A673 (cell line): ENCODE measurements around the gene PDCL3. TPM values are rescaled to one million over a fixed set of nuclear protein-coding genes. Genes with fewer than 3 reads are reported as not detected.

Source experiments
- BruUV-seq: library from RNA; stranded (reverse); fragments of 400-500 nt; replicated peaks from 2 replicates; lab custom pipeline; 2021; lab: Mats Ljungman, UMichigan
- CTCF ChIA-PET: fragments of 300-600 bp; sonication (Branson Sonifier 250); formaldehyde crosslinking; loops from one replicate; lab custom pipeline; 2022; ENCODE audit warnings: antibody characterized with exemption; lab: Charles Lee
- POLR2A ChIA-PET: fragments of 300-600 bp; sonication (Branson Sonifier 250); formaldehyde crosslinking; loops from one replicate; lab custom pipeline; 2022; ENCODE audit warnings: antibody characterized with exemption; ENCODE audit not compliant: low non-redundant PET; lab: Charles Lee
- DNase-seq: peaks from one replicate; pipeline ENCODE4 v3.0.0-alpha.2; 2015; ENCODE audit warnings: low spot score
- H3K27ac ChIP-seq: fragments of 200-600 bp; sonication (generic); 2 replicates; pipeline ENCODE4 v1.5.1; 2016; ENCODE audit warnings: mixed run types, low read depth, mild to moderate bottlenecking, mixed read lengths, antibody characterized with exemption, low read length; ENCODE audit not compliant: poor library complexity, severe bottlenecking
- H3K27me3 ChIP-seq: fragments of 200-600 bp; sonication (generic); replicated peaks from 2 replicates; pipeline ENCODE4 v1.6.1; 2017; ENCODE audit warnings: mixed run types, low read depth, mild to moderate bottlenecking, mixed read lengths, antibody characterized with exemption, low read length; ENCODE audit not compliant: insufficient read depth, poor library complexity
- H3K36me3 ChIP-seq: fragments of 200-600 bp; sonication (generic); 2 replicates; pipeline ENCODE4 v1.6.1; 2016; ENCODE audit warnings: mixed run types, mild to moderate bottlenecking, mixed read lengths, antibody characterized with exemption, low read length; ENCODE audit not compliant: insufficient read depth, poor library complexity, severe bottlenecking
- H3K4me1 ChIP-seq: fragments of 200-600 bp; sonication (generic); 2 replicates; pipeline ENCODE4 v1.6.1; 2017; ENCODE audit warnings: mixed run types, mild to moderate bottlenecking, mixed read lengths, antibody characterized with exemption, low read length; ENCODE audit not compliant: insufficient read depth, poor library complexity, severe bottlenecking
- H3K4me3 ChIP-seq: fragments of 200-600 bp; sonication (generic); 2 replicates; pipeline ENCODE4 v1.5.1; 2016; ENCODE audit warnings: low read depth, mixed run types, mild to moderate bottlenecking, mixed read lengths, low read length; ENCODE audit not compliant: poor library complexity, severe bottlenecking
- H3K9me3 ChIP-seq: fragments of 200-600 bp; sonication (generic); 2 replicates; pipeline ENCODE4 v1.6.1; 2016; ENCODE audit warnings: mixed run types, low read depth, mild to moderate bottlenecking, mixed read lengths, antibody characterized with exemption, low read length; ENCODE audit not compliant: poor library complexity, severe bottlenecking
- CTCF ChIP-seq: fragments of 300-800, 200-600 bp; sonication (generic); conservative IDR thresholded peaks from 2 replicates; pipeline ENCODE4 v1.5.1; 2017; ENCODE audit warnings: low read depth, mild to moderate bottlenecking, antibody characterized with exemption, low read length, moderate library complexity, mixed read lengths
- EZH2 ChIP-seq: fragments of 200-600 bp; sonication (generic); IDR thresholded peaks from 2 replicates; pipeline ENCODE4 v1.6.1; 2017; ENCODE audit warnings: borderline replicate concordance, low read depth, mild to moderate bottlenecking, mixed read lengths, antibody characterized with exemption, low read length; ENCODE audit not compliant: poor library complexity, severe bottlenecking
- intact Hi-C: fragments of 100-400 bp; cut with micrococcal nuclease; formaldehyde crosslinking; loops from one replicate; pipeline ENCODE4 v1.10.0; 2022; ENCODE audit not compliant: unreplicated experiment
- total RNA-seq: library from RNA; stranded (reverse); gene quantifications from 2 replicates; pipeline ENCODE4 v1.2.3, GENCODE V29; 2021

The PDCL3 gene
- total RNA-seq, 1 experiment from 2014 or later = 37.6 TPM

GRCh38 chr2:100596465-100596864 lies 33.7 kb downstream of the PDCL3 start:
- no peaks in the 10 kb centered on the region for H3K27me3 ChIP-seq
- H3K4me3 ChIP-seq = no peak overlapping the region
- BruUV-seq = no TSS peak
- intact Hi-C loops = no loop called here
- no peaks in the 10 kb centered on the region for H3K9me3 ChIP-seq
- POLR2A ChIA-PET = no interaction called here
- H3K36me3 ChIP-seq = no peaks in the 10 kb centered on the region
- no peak overlapping the region for H3K27ac ChIP-seq
- no peaks in the 10 kb centered on the region for H3K4me1 ChIP-seq
- CTCF ChIA-PET = no interaction called here
- TF ChIP-seq CTCF (no peak), EZH2 (no peak)
- no peak for DNase-seq

- POLR2A ChIA-PET = no interaction called here
- intact Hi-C loops = no loop called here
- CTCF ChIA-PET = no interaction called here
- BruUV-seq = no TSS peak
- no peak overlapping the region for H3K4me3 ChIP-seq
- H3K27me3 ChIP-seq = no peaks in the 10 kb centered on the region
- no peak for TF ChIP-seq CTCF
- TF ChIP-seq EZH2 = no peak
- no peak for DNase-seq
- H3K36me3 ChIP-seq = no peaks in the 10 kb centered on the region
- H3K9me3 ChIP-seq = no peaks in the 10 kb centered on the region
- H3K4me1 ChIP-seq = no peaks in the 10 kb centered on the region
- no peak overlapping the region for H3K27ac ChIP-seq
Measured at GRCh38 chr2:100599566-100599965, 36.8 kb downstream of the PDCL3 start.

DNA sequence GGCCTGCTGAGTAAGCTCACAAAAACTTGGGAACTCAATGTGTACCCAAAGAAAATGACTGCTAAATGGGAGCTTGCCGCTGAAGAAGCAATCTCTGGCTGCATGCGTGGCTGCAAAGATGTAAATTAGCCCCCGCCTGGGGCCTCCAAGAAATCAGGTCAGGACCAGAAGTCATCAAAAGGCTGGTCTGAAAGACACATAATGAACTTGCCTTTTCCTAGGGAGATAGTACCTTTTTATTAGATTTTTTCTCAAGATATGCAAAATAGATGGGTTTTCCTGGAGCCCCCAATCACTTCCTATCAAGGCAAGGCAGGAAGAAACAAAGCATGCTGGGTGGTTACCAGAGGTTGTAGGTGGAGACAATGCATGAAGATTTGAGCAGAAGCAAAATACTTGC lies 38.9 kb downstream of the PDCL3 start:
- CTCF ChIA-PET = no interaction called here
- POLR2A ChIA-PET = no interaction called here
- intact Hi-C loops = no loop called here

More for the DNA sequence above, 38.9 kb downstream of the PDCL3 start:
- no peak overlapping the region for H3K4me3 ChIP-seq
- H3K27me3 ChIP-seq = no peaks in the 10 kb centered on the region
- H3K36me3 ChIP-seq = no peaks in the 10 kb centered on the region
- no peaks in the 10 kb centered on the region for H3K9me3 ChIP-seq
- H3K4me1 ChIP-seq = no peaks in the 10 kb centered on the region
- DNase-seq = no peak
- H3K27ac ChIP-seq = no peak overlapping the region
- TF ChIP-seq EZH2 (no peak), CTCF (no peak)
- no TSS peak for BruUV-seq
